ENCODE data around the gene MIB1. TPM values are rescaled to one million over a fixed set of nuclear protein-coding genes. Genes with fewer than 3 reads are reported as not detected.

The MIB1 gene
- total and polyA plus RNA-seq, 2 donors (not counting 1 experiment from before 2014, with no cell fraction given) = 1.8 to 25.5 TPM

- TF ChIP-seq EZH2 (IDR thresholded peaks at IDR 0.05; ENCODE audit: borderline replicate concordance, insufficient read depth, low read depth, low read length, poor library complexity, severe bottlenecking) (no peak), CTCF (IDR thresholded peaks at IDR 0.05) (no peak)
- ChIA-PET POLR2A (no interaction called here), CTCF (no interaction called here)
- intact Hi-C loops (cut with micrococcal nuclease) = no loop called here
- Histone ChIP-seq H3K4me3 (ENCODE audit: control extremely low read depth in 1 of 5, extremely low read depth in 1 of 5, insufficient read depth in 1 of 5, low read depth in 2 of 5, low read length in 4 of 5) (no peak overlapping the region), H3K79me2 (ENCODE audit: control insufficient read depth, insufficient read depth, low read length) (no peaks in the 10 kb centered on the region), H3K9me3 (ENCODE audit: control extremely low read depth in 1 of 3, control insufficient read depth in 2 of 3, insufficient read depth in 1 of 3, low read length in 2 of 3) (peaks cover 0 to 1% (median 0%) of the 10 kb centered on the region in 3 donors), H3K36me3 (replicated peaks in 1 of 2; ENCODE audit: control extremely low read depth in 1 of 2, control insufficient read depth in 1 of 2, extremely low read depth in 1 of 2, insufficient read depth in 2 of 2, low read length in 1 of 2) (peaks cover 3 to 11% of the 10 kb centered on the region in 2 experiments), H3K27me3 (replicated peaks in 1 of 4; ENCODE audit: control extremely low read depth in 1 of 4, control insufficient read depth in 3 of 4, insufficient read depth in 4 of 4, low read length in 3 of 4) (no peaks in the 10 kb centered on the region), H3K27ac (ENCODE audit: low read length in 2 of 2) (no peak overlapping the region), H3K9ac (ENCODE audit: low read length) (no peak overlapping the region), H2AFZ (ENCODE audit: insufficient read depth, low read depth, low read length, poor library complexity, severe bottlenecking) (no peak overlapping the region), H3K4me2 (replicated peaks; ENCODE audit: low read depth, low read length, poor library complexity, severe bottlenecking) (no peak overlapping the region), H4K20me1 (ENCODE audit: control insufficient read depth, insufficient read depth, low read length, poor library complexity, severe bottlenecking) (no peaks in the 10 kb centered on the region), H3K4me1 (ENCODE audit: control insufficient read depth in 2 of 2, insufficient read depth in 2 of 2, low read length in 2 of 2) (no peaks in the 10 kb centered on the region)
- WGBS (ENCODE audit: insufficient coverage) = no CpG with 5 or more reads among the region's 3 CpGs
- DNase-seq (no peak), ATAC-seq (ENCODE audit: low read depth) (no peak)
- Mint-ChIP-seq H3K9me3 (ENCODE audit: insufficient read depth) (no peaks in the 10 kb centered on the region), H3K4me1 (no peaks in the 10 kb centered on the region), H3K4me3 (no peak overlapping the region), H3K27ac (no peak overlapping the region), H3K27me3 (no peaks in the 10 kb centered on the region)
These were observed 62.9 kb downstream of the MIB1 start for GRCh38 chr18:21803495-21803894.

GRCh38 chr18:21805771-21806366 is 65.3 kb downstream of the MIB1 start:
- ChIA-PET CTCF (no interaction called here), POLR2A (no interaction called here)
- no peak overlapping the region for H3K4me3 ChIP-seq (ENCODE audit: control extremely low read depth in 1 of 5, extremely low read depth in 1 of 5, insufficient read depth in 1 of 5, low read depth in 2 of 5, low read length in 4 of 5)
- Mint-ChIP-seq H3K4me1 (no peaks in the 10 kb centered on the region), H3K27ac (no peak overlapping the region), H3K9me3 (ENCODE audit: insufficient read depth) (no peaks in the 10 kb centered on the region), H3K27me3 (no peaks in the 10 kb centered on the region), H3K4me3 (no peak overlapping the region)
- H3K79me2 ChIP-seq (ENCODE audit: control insufficient read depth, insufficient read depth, low read length) = no peaks in the 10 kb centered on the region
- H3K27ac ChIP-seq (ENCODE audit: low read length in 2 of 2) = no peak overlapping the region
- ATAC-seq (ENCODE audit: low read depth) (no peak), DNase-seq (no peak)
- H3K9me3 ChIP-seq (ENCODE audit: control extremely low read depth in 1 of 3, control insufficient read depth in 2 of 3, insufficient read depth in 1 of 3, low read length in 2 of 3) = peaks cover 0 to 7% (median 4%) of the 10 kb centered on the region in 3 donors
- no peak overlapping the region for H3K4me2 ChIP-seq (replicated peaks; ENCODE audit: low read depth, low read length, poor library complexity, severe bottlenecking)
- intact Hi-C loops (cut with micrococcal nuclease) = loop anchor here (5.0 kb wide), 1 partner anchor 49 kb away; no protein-coding TSS in a partner anchor
- no peaks in the 10 kb centered on the region for H3K4me1 ChIP-seq (ENCODE audit: control insufficient read depth in 2 of 2, insufficient read depth in 2 of 2, low read length in 2 of 2)
- TF ChIP-seq EZH2 (IDR thresholded peaks at IDR 0.05; ENCODE audit: borderline replicate concordance, insufficient read depth, low read depth, low read length, poor library complexity, severe bottlenecking) (no peak), CTCF (IDR thresholded peaks at IDR 0.05) (no peak)
- peaks cover 6 to 22% of the 10 kb centered on the region in 2 experiments for H3K36me3 ChIP-seq (replicated peaks in 1 of 2; ENCODE audit: control extremely low read depth in 1 of 2, control insufficient read depth in 1 of 2, extremely low read depth in 1 of 2, insufficient read depth in 2 of 2, low read length in 1 of 2)
- no peaks in the 10 kb centered on the region for H3K27me3 ChIP-seq (replicated peaks in 1 of 4; ENCODE audit: control extremely low read depth in 1 of 4, control insufficient read depth in 3 of 4, insufficient read depth in 4 of 4, low read length in 3 of 4)
- 98% methylated on average over 7 of the region's 9 CpGs for WGBS (ENCODE audit: insufficient coverage)
- no peaks in the 10 kb centered on the region for H4K20me1 ChIP-seq (ENCODE audit: control insufficient read depth, insufficient read depth, low read length, poor library complexity, severe bottlenecking)
- no peak overlapping the region for H2AFZ ChIP-seq (ENCODE audit: insufficient read depth, low read depth, low read length, poor library complexity, severe bottlenecking)
- H3K9ac ChIP-seq (ENCODE audit: low read length) = no peak overlapping the region
